Stimulated activated naive CD8-positive, alpha-beta T cell treated with anti-CD3 and anti-CD28 coated beads, Interleukin-15, Interleukin-2, amounts not matched to agents 100 U/mL and 50 U/mL, for 24 hours (primary cell): ENCODE results near the gene CCDC92.

Source experiments
- ATAC-seq: fragments of 150-1000 bp; cut with Tn5 transposase; one replicate; pipeline ENCODE4 v1.10.0; 2021
- DNase-seq: peaks from one replicate; pipeline ENCODE4 v3.0.0; 2021

The CCDC92 gene

DNA sequence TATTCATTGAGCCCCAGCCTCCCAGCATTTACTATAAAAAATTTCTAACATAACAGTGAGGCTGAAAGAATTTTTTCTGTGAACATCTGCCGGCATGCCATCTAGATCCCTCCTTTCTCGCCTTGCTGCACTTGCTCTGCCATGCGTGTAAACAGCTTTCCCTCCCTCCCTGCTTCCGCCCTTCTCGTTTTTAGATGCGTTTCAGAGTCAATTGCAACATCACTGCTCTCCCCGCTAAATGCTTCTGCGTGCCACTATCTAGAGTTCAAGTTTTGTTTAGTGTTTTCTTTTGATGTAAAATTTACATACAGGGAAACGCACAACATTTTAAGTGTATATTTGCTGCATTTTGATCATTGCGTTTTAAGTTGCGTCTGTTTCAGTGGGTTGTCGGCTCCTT, 83.6 kb downstream of the CCDC92 start:
- ATAC-seq (no peak), DNase-seq (no peak)

DNA sequence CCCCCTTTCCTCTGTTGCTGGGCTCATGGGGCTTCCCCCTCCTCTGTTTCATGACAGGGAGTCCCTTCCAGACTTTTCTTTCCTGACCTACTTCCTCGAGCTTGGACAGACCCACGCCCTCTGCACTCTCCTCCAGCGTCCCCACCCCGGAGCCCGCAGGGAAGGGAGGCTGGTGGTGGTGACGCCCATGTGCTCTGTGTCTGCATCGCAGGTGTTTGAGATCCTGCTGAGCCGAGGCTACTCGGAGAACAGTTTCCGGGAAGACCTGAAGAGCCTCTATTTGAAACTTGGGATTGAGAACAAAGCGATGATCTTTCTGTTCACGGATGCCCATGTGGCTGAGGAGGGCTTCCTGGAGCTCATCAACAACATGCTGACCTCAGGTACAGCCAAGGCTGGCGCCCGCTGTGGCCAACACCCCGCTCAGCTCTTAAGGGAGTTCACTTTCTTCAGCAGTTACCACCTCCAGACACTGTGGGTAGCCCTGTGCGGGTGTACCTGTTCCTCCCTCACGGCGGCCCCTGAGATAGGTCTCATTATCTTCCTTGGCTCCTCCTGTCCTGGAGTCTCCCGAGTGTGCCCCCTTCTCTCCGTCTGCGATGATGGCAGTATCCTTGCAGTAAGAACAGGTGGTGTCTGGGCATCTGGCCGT, 85.6 kb downstream of the CCDC92 start:
- ATAC-seq (no peak), DNase-seq (no peak)

DNA sequence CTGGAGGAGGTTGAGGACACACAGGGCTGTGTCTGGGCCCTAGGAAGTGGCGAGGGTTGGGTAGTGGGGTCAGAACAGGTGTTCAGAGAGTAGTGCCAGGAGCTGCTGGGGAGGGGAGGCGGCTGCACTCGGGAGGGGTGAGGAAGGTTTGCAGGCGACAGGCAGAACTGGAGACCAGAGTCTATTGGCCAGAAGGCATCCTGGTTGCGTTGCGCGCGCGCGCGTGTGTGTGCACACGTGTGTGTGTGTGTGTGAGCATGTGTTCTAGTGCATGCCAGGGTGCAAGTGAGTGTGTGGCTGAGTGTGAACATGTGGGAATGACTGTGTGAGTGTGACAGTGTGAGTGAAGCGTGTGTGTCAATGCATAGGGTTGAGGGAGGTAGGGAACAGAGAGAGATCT, 86.4 kb downstream of the CCDC92 start:
- DNase-seq (no peak), ATAC-seq (no peak)
